ENCODE results near the gene RUSF1. TPM values are rescaled to one million over a fixed set of nuclear protein-coding genes. Genes with fewer than 3 reads are reported as not detected.
A peak's percentile ranks its signal among the peaks of the same experiment; 100 is the strongest.

Gene RUSF1
- total RNA-seq, 1 donor from 2014 or later = 39.3 TPM

DNA sequence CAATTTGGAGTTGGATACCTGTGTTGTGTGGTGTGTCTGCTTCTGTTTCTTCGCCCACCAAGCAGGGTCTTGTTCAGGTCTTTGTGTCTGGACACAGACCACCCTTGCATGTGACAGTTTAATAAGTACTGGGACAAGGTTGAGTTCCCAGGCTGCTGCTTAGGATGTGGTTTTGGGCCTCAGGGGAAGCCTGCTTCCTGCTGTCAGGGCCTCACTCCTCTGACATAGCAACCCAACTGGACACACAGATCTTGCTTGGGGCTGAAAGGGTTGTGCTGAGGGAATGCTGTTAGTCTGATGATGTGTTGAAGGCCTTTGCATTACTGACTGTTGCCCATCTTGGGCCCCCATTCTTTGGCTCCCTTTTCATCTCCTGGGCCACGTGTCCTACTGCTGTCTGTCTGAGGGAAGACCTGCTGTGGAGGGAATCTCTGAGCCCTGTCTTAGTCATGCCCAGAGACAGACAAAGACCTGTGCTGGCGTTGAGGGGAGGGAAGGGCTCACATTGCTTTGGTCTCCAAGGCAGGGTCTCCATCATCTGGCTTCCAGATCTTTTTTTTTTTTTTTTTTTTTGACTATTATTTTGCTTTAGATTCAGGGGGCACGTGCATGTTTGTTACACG lies 40.9 kb downstream of the RUSF1 start:
- no peak for DNase-seq

GRCh38 chr16:31466381-31466841 lies 41.8 kb downstream of the RUSF1 start:
- no peak for DNase-seq

DNA sequence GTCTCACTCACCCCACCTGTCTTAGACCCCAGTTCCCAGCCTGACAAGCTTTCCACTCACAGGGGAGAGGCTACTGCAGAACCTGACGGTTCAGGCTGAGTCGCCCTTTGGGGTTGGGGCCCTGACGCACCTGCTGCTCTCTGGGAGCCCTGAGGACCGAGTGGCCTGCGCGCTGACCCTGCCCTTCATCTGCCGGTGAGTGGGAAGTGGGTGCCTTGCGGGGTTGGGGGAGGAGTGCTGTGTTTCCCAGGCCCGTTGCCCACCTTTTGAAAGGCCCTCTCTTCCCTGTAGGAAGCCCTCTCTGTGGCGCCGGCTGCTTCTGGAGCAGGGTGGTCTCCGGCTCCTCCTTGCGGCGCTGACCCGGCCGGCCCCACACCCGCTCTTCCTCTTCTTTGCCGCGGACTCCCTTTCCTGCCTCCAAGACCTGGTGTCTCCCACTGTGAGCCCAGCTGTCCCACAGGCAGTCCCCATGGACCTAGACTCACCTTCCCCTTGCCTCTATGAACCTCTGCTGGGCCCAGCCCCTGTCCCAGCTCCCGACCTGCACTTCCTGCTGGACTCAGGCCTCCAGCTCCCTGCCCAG lies 42.3 kb downstream of the RUSF1 start:
- no peak for DNase-seq

GRCh38 chr16:31464781-31465260 lies 43.4 kb downstream of the RUSF1 start:
- DNase-seq = no peak

DNA sequence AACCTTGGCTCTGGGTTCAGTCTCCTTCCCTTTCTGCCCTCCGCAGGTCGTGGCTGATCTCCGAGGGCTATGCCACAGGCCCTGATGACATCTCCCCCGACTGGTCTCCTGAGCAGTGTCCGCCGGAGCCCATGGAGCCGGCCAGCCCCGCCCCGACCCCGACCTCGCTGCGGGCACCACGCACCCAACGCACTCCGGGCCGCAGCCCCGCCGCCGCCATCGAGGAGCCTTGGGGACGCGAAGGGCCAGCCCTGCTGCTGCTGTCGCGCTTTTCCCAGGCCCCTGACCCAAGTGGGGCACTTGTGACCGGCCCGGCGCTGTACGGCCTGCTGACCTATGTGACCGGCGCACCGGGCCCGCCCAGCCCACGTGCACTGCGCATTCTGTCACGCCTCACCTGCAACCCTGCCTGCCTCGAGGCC lies 43.8 kb downstream of the RUSF1 start:
- DNase-seq = no peak

DNA sequence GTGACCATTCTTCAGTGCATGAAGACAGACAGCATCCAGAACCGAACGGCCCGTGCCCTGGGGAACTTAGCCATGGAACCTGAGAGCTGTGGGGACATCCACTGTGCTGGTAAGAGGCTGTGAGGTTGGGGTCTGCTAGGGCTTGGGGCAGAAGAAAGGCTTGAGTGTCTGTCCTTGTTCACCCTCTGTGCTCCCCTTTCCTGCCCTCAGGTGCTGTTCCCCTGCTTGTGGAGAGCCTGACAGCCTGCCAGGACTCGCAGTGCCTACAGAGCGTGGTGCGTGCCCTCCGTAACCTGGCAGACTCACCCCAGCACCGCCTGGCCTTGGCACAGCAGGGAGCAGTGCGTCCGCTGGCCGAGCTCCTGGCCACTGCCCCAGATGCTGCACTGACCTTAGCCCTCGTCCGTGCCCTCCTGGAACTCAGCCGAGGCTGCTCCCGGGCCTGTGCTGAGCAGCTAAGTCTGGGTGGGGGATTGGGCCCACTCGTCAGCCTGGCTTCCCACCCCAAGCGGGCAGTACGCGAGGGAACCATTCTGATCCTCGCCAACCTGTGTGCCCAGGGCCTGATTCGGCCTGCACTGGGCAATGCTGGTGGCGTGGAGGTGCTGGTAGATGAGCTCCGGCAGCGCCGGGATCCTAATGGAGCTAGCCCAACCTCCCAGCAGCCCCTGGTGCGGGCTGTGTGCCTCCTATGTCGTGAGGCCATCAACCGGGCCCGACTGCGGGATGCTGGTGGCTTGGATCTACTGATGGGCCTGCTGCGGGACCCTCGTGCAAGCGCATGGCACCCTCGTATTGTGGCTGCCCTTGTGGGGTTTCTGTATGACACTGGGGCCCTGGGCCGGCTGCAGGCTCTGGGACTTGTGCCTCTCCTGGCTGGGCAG lies 46.0 kb downstream of the RUSF1 start:
- no peak for DNase-seq

DNA sequence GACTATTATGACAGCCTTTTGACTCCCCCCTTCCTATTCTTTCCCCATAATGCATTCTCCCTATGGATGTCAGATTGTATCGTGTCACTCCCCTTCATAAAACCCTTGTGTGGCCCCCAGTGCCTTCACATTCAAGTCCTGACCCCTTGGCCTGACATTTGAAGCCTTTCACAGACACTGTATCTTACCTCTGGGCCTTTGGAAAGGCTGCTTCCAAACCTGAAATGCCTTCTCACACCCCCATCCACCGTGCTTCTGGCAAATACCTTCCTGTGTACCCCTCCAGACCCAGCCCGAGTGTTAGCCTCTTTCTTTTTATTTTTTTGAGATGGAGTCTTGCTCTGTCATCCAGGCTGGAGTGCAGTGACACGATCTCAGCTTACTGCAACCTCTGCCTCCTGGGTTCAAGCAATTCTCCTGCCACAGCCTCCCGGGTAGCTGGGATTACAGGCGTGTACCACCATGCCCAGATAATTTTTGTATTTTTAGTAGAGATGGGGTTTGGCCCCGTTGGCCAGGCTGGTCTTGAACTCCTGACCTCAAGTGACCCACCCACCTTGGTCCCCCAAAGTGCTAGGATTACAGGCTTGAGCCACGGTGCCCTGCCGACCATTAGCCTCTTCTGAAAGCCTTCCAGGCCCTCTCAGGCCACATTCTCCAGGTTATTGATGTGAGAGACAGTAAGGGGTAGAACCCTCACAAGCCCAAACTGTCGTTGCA lies 46.8 kb downstream of the RUSF1 start:
- no peak for DNase-seq

- peak; percentile 78 for DNase-seq
Measured at GRCh38 chr16:31460582-31461002, 47.6 kb downstream of the RUSF1 start.

GRCh38 chr16:31459687-31460581 lies 48.3 kb downstream of the RUSF1 start:
- DNase-seq = peak; percentile 100

GRCh38 chr16:31458844-31459686 lies 49.1 kb downstream of the RUSF1 start, which contains the start of gene ARMC5:
Gene ARMC5, plus strand, starts transcription at chr16:31459501. Its CDS starts 24 bp downstream, at chr16:31459525.
- DNase-seq = peak; percentile 99

- peak; percentile 60 for DNase-seq
Measured at GRCh38 chr16:31458073-31458843, 49.9 kb downstream of the RUSF1 start.

DNA sequence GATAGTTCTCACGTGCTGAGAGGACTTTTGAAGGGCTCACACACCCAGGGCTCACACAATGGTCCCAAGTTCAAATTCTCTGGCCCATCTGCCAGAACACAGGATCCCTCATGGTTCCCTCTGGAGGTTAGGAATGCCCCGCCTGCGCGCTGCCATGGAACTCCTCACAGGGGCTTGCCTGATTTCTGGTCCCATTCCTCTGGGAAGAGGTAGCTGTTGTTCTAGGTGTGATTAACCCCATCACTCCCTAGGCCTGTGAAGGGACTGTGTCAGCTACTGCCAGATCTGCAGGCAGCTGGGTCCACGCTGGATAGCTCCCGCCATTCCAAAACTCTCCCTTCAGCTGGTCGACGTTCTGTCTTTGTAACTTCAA lies 51.2 kb downstream of the RUSF1 start:
- no peak for DNase-seq

- DNase-seq = peak; percentile 56
Measured at GRCh38 chr16:31455601-31456314, 52.4 kb downstream of the RUSF1 start.

DNA sequence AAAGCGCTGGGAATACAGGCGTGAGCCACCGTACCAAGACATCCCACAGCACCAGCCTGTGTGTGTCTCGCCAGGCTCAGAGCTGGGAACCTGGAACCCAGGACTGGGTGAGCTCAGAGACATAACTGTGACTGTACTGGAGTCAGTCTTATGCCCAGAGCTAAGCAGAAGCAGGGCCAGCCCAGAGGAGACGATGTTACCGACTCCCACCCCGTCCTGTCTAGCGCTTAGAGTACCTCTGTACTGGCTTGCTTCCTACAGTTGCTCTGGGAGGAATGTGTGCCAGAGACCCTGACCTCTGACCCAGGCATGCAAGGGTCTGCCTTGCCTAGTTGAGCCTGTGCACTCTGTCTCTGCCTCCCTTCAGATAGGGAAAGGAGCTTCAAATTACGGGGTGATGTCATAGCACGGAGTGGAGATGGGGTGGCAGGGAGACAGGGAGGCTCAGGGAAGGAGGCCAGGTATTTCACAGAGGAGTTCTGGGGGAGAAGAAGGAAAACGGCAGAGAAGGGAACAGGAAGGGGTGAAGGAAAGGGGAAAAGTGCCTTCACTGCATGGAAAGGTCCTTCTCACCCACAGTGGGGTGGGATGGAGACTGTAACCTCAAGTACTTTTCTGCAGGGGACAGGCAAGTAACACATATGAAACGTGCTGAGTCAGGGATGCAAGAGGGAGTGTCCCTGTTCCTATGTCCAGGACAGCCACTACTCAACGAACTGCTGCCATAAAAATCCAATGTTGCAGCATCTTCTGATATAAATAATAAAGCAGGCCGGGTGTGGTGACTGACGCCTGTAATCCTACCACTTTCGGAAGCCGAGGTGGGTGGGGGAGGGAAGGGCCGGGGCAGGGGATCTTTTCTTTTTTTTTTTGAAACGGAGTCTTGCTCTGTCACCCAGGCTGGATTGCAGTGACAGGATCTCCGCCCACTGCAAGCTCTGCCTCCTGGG lies 54.7 kb downstream of the RUSF1 start:
- DNase-seq = no peak

- peak; percentile 43 for DNase-seq
Measured at GRCh38 chr16:31452631-31453106, 55.5 kb downstream of the RUSF1 start.

- peak; percentile 71 for DNase-seq
Measured at GRCh38 chr16:31451681-31452351, 56.4 kb downstream of the RUSF1 start.

GRCh38 chr16:31451201-31451600 lies 57.0 kb downstream of the RUSF1 start:
- DNase-seq = no peak

All from dermis blood vessel endothelial cell (primary cell).